ENCODE results near the gene LGALSL. TPM values are rescaled to one million over a fixed set of nuclear protein-coding genes. Genes with fewer than 3 reads are reported as not detected.

Gene LGALSL
- total RNA-seq, 4 donors from 2014 or later, result 13.8 to 33.4 (median 22.4) TPM

DNA sequence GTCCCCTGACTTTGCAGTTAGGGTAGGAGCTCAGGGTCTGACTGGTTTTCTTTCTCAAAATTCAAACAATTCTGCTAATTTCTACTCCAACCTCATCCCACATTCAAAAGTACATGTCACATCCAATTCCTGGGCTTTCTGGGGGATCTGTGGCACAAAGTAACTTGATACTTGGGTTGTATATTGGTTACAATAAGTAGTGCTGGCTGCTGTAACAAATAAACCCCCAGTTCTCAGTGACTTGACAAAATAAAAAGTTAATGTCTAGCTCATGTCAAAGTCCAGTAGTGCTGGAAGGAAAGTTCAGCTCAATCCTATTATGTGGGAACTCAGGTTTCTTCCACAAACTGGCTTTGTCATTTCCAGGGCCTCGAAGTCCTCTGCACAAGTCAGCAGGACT lies 23.1 kb downstream of the LGALSL start:
- Histone ChIP-seq H3K4me3 (no peak overlapping the region), H3K36me3 (no peaks in the 10 kb centered on the region), H3K9me3 (no peaks in the 10 kb centered on the region), H3K4me1 (no peaks in the 10 kb centered on the region), H3K27me3 (no peaks in the 10 kb centered on the region), H3K27ac (no peak overlapping the region)
- DNase-seq (ENCODE audit: low spot score in 2 of 2), result no peak
- no peak for TF ChIP-seq EP300 (IDR thresholded peaks at IDR 0.05)
- no peak for TF ChIP-seq POLR2A (IDR thresholded peaks at IDR 0.05)
- TF ChIP-seq, protein P1, sequence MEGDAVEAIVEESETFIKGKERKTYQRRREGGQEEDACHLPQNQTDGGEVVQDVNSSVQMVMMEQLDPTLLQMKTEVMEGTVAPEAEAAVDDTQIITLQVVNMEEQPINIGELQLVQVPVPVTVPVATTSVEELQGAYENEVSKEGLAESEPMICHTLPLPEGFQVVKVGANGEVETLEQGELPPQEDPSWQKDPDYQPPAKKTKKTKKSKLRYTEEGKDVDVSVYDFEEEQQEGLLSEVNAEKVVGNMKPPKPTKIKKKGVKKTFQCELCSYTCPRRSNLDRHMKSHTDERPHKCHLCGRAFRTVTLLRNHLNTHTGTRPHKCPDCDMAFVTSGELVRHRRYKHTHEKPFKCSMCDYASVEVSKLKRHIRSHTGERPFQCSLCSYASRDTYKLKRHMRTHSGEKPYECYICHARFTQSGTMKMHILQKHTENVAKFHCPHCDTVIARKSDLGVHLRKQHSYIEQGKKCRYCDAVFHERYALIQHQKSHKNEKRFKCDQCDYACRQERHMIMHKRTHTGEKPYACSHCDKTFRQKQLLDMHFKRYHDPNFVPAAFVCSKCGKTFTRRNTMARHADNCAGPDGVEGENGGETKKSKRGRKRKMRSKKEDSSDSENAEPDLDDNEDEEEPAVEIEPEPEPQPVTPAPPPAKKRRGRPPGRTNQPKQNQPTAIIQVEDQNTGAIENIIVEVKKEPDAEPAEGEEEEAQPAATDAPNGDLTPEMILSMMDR (IDR thresholded peaks at IDR 0.05), result no peak
- 95 to 100% methylated on average over 1 of the region's 1 CpG for WGBS, 2 donors

DNA sequence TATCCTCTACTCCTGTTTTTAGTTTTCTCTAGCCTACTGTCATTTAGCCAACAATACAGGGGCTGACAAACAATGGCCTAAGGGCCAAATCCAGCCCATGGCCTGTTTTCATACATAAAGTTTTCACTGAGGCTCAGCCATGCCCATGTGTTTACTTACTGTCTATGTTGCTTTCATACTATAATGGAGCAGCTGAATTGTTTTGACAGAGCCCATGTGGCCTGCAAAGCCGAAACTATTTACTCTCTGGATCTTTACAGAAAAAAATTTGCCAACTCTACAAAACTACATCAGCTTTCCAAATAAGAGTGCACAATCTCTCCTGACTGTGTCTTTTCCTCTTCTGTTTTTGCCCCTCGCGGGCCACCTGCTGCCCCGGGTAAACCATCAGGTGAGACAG lies 24.0 kb downstream of the LGALSL start:
- Histone ChIP-seq H3K27ac (no peak overlapping the region), H3K27me3 (no peaks in the 10 kb centered on the region), H3K36me3 (no peaks in the 10 kb centered on the region), H3K9me3 (no peaks in the 10 kb centered on the region), H3K4me3 (no peak overlapping the region), H3K4me1 (no peaks in the 10 kb centered on the region)
- no peak for DNase-seq (ENCODE audit: low spot score in 2 of 2)
- WGBS, 2 donors, result 92 to 93% methylated on average over 4 of the region's 4 CpGs
- TF ChIP-seq, protein P1 (IDR thresholded peaks at IDR 0.05), result no peak
- no peak for TF ChIP-seq EP300 (IDR thresholded peaks at IDR 0.05)
- no peak for TF ChIP-seq POLR2A (IDR thresholded peaks at IDR 0.05)

DNA sequence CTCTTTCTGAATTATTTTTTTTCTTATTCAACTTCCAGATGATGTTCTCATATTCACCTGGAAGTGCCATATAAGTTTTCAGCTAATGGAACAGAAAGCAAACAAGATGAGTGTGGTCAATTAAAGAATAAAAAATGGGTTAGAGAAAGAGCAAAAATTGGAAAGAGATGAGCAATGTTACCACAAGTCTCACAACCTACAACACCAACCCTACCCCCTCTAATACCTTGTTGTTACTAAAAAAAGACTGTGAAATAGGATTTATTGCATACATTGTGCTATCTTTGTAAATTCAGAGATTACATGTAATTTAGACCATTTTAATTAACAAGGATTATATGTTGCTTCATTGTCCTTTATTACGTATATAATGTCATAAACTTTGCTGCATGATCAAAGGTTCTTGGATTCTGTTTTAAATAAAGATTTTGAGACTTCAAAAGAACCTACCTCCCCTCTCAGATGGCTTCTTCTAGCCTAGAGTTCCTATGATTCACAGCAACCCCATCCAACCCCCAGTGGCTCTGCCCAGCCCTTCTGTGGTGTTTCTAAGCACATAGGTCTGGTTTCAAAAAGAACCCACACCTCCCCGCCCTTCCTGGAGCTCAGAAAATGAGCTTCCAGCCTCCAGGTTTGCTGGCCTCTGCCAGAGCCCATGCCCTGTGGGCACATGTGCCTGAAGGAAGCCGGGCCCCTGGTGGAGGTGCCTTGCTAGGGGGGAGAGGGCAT lies 24.7 kb downstream of the LGALSL start:
- H3K27ac ChIP-seq, result no peak overlapping the region
- H3K9me3 ChIP-seq, result no peaks in the 10 kb centered on the region
- H3K27me3 ChIP-seq, result no peaks in the 10 kb centered on the region
- H3K36me3 ChIP-seq, result no peaks in the 10 kb centered on the region
- TF ChIP-seq EP300 (IDR thresholded peaks at IDR 0.05), result no peak
- TF ChIP-seq POLR2A (IDR thresholded peaks at IDR 0.05), result no peak
- TF ChIP-seq, protein P1 (IDR thresholded peaks at IDR 0.05), result no peak
- DNase-seq (ENCODE audit: low spot score in 2 of 2), result no peak
- no peak overlapping the region for H3K4me3 ChIP-seq
- 87 to 91% methylated on average over 3 of the region's 3 CpGs for WGBS, 2 donors
- H3K4me1 ChIP-seq, result no peaks in the 10 kb centered on the region

DNA sequence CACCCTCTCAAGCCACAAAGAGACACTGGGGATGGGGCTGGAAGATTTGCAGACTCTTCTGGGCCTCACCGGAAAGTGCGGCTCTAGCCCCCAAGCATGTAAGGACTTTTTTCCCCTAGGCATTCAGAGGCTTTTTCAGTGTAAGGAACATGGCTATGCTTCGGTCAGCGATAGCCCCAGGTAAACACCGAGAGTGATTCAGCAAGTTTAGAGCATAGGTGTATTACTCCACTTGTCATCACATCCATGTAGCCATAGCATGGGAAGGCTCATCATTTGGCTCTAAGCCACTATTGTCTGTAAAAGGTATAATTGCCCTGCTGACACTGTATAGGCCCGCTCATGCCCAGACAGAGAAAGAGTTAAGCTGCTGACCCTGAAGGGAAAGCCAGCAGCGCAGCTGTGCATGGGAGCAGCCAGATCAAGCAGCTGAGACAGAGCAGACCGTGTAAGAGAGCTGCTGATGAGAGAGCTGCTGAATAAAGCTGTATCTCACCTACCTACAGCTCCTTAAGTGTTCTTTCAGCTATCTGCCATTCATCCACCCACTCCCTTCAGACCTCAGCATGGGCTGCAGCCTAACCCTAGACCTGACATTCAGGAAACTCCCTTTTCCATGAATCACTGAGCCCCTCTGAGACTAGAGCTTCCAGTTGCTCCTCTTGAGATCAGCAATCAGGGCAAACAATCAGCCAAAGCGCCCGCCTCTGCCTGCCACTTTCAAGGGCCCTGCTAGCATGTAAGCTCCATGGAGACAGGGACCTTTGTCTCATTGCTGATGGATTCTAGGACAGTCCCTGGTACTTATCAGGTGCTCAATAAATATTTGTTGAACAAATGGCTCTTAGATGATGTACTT lies 25.5 kb downstream of the LGALSL start:
- H3K36me3 ChIP-seq, result no peaks in the 10 kb centered on the region
- TF ChIP-seq POLR2A (IDR thresholded peaks at IDR 0.05), result no peak
- TF ChIP-seq, protein P1 (IDR thresholded peaks at IDR 0.05), result no peak
- TF ChIP-seq EP300 (IDR thresholded peaks at IDR 0.05), result no peak
- H3K4me3 ChIP-seq, result no peak overlapping the region
- no peak overlapping the region for H3K27ac ChIP-seq
- no peaks in the 10 kb centered on the region for H3K27me3 ChIP-seq
- 85 to 89% methylated on average over 10 of the region's 10 CpGs for WGBS, 2 donors
- no peaks in the 10 kb centered on the region for H3K4me1 ChIP-seq
- DNase-seq (ENCODE audit: low spot score in 2 of 2), result no peak
- no peaks in the 10 kb centered on the region for H3K9me3 ChIP-seq

DNA sequence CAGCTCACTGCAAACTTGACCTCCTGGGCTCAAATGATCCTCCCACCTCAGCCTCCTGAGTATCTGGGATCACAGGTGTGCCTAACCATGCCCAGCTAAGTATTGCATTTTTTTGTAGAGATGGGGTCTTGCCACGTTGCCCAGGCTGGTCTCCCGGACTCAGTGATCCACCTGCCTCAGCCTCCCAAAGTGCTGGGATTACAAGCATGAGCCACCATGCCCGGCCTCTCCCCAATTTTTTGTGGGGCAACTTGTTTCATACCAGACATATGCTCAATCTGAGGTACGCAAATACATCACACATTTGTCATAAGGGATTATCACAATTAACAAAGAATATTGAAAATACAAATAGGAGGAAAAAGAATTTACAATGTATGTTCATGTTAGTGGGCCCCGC lies 27.7 kb downstream of the LGALSL start:
- Histone ChIP-seq H3K27ac (no peak overlapping the region), H3K4me3 (no peak overlapping the region), H3K36me3 (no peaks in the 10 kb centered on the region), H3K27me3 (no peaks in the 10 kb centered on the region), H3K9me3 (no peaks in the 10 kb centered on the region), H3K4me1 (peaks cover 0 to 14% (median 0%) of the 10 kb centered on the region in 4 donors)
- no peak for DNase-seq (ENCODE audit: low spot score in 2 of 2)
- WGBS, 2 donors, result 89 to 91% methylated on average over 5 of the region's 5 CpGs
- TF ChIP-seq POLR2A (IDR thresholded peaks at IDR 0.05) (no peak), EP300 (IDR thresholded peaks at IDR 0.05) (no peak)
- TF ChIP-seq, protein P1 (IDR thresholded peaks at IDR 0.05), result no peak
